SJSA1 (cell line): ENCODE results near the gene HSD17B1. TPM values are rescaled to one million over a fixed set of nuclear protein-coding genes. Genes with fewer than 3 reads are reported as not detected.
A peak's percentile ranks its signal among the peaks of the same experiment; 100 is the strongest.

Experiments
- DNase-seq, 2 experiments: peaks; one replicate each; pipeline ENCODE4 v3.0.0-alpha.2; 2015 to 2020; ENCODE audit warnings: low spot score in 2 of 2, low read depth in 1 of 2
- H3K27ac ChIP-seq: fragments of 250-450 bp; sonication (Bioruptor Pico); 2 replicates; pipeline ENCODE4 v1.5.1; 2020; ENCODE audit warnings: mild to moderate bottlenecking, moderate library complexity
- H3K27me3 ChIP-seq: fragments of 250-450 bp; sonication (Bioruptor Pico); replicated peaks from 2 replicates; pipeline ENCODE4 v1.5.1; 2020; ENCODE audit warnings: mild to moderate bottlenecking, moderate library complexity
- H3K36me3 ChIP-seq: fragments of 250-450 bp; sonication (Bioruptor Pico); 2 replicates; pipeline ENCODE4 v1.5.1; 2020; ENCODE audit warnings: mild to moderate bottlenecking
- H3K4me1 ChIP-seq: fragments of 250-450 bp; sonication (Bioruptor Pico); replicated peaks from 2 replicates; pipeline ENCODE4 v1.6.1; 2021; ENCODE audit warnings: mild to moderate bottlenecking
- H3K4me3 ChIP-seq: fragments of 250-450 bp; sonication (Bioruptor Pico); 2 replicates; pipeline ENCODE4 v1.5.1; 2020; ENCODE audit warnings: mild to moderate bottlenecking
- H3K9me3 ChIP-seq: fragments of 250-450 bp; sonication (Bioruptor Pico); replicated peaks from 2 replicates; pipeline ENCODE4 v1.5.1; 2020; ENCODE audit warnings: mild to moderate bottlenecking
- total RNA-seq: library from RNA; depleted of rRNA; stranded (reverse); fragments of >200 nt; shearing (Covaris generic); gene quantifications from 2 replicates; pipeline ENCODE4 v1.2.3, GENCODE V29; 2014

HSD17B1 gene
- total RNA-seq, 1 experiment from 2014 or later = 0.13 TPM

GRCh38 chr17:42561897-42562387 is 9.2 kb downstream of the HSD17B1 start, which contains the start of gene COASY:
COASY (plus strand) TSS chr17:42562148; CDS start chr17:42562623, 475 bp downstream.
- Histone ChIP-seq H3K4me3 (peak within 1 kb of the TSS; percentile 59), H3K9me3 (no peaks in the 10 kb centered on the region), H3K27me3 (no peaks in the 10 kb centered on the region), H3K27ac (peak within 1 kb of the TSS; percentile 48), H3K36me3 (peaks cover 41% of the 10 kb centered on the region), H3K4me1 (peaks cover 28% of the 10 kb centered on the region)
- DNase-seq = peak; percentile 89 to 97

- H3K27ac ChIP-seq = peak overlapping the region; percentile 48
- peaks cover 30% of the 10 kb centered on the region for H3K4me1 ChIP-seq
- peak overlapping the region; percentile 59 for H3K4me3 ChIP-seq
- peaks cover 48% of the 10 kb centered on the region for H3K36me3 ChIP-seq
- H3K9me3 ChIP-seq = no peaks in the 10 kb centered on the region
- DNase-seq = no peak
- H3K27me3 ChIP-seq = no peaks in the 10 kb centered on the region
Observed at GRCh38 chr17:42562388-42563142, 9.8 kb downstream of the HSD17B1 start.

GRCh38 chr17:42563143-42563509 is 10.4 kb downstream of the HSD17B1 start:
- DNase-seq = no peak

GRCh38 chr17:42563543-42563942 is 10.8 kb downstream of the HSD17B1 start:
- H3K36me3 ChIP-seq = peaks cover 55% of the 10 kb centered on the region
- no peaks in the 10 kb centered on the region for H3K9me3 ChIP-seq
- DNase-seq = no peak
- no peaks in the 10 kb centered on the region for H3K27me3 ChIP-seq
- peaks cover 35% of the 10 kb centered on the region for H3K4me1 ChIP-seq
- no peak overlapping the region for H3K27ac ChIP-seq
- H3K4me3 ChIP-seq = peak overlapping the region; percentile 59

More at GRCh38 chr17:42563143-42563509, 10.4 kb downstream of the HSD17B1 start:
- Histone ChIP-seq H3K4me3 (peak overlapping the region; percentile 59), H3K27me3 (no peaks in the 10 kb centered on the region), H3K4me1 (peaks cover 35% of the 10 kb centered on the region), H3K27ac (no peak overlapping the region; the same call in 1 of the 2 replicates), H3K36me3 (peaks cover 52% of the 10 kb centered on the region), H3K9me3 (no peaks in the 10 kb centered on the region)

- no peak for DNase-seq
- Histone ChIP-seq H3K27me3 (no peaks in the 10 kb centered on the region), H3K27ac (no peak overlapping the region), H3K9me3 (no peaks in the 10 kb centered on the region), H3K4me3 (no peak overlapping the region), H3K4me1 (peaks cover 35% of the 10 kb centered on the region), H3K36me3 (peaks cover 59% of the 10 kb centered on the region)
Observed at GRCh38 chr17:42563950-42564349, 11.2 kb downstream of the HSD17B1 start.

GRCh38 chr17:42564815-42565522 is 12.2 kb downstream of the HSD17B1 start:
- DNase-seq = no peak
- Histone ChIP-seq H3K36me3 (peaks cover 70% of the 10 kb centered on the region), H3K27me3 (no peaks in the 10 kb centered on the region), H3K4me3 (no peak overlapping the region), H3K4me1 (peaks cover 35% of the 10 kb centered on the region), H3K27ac (no peak overlapping the region), H3K9me3 (no peaks in the 10 kb centered on the region)

- DNase-seq = no peak
- no peak overlapping the region for H3K27ac ChIP-seq
- H3K9me3 ChIP-seq = no peaks in the 10 kb centered on the region
- H3K27me3 ChIP-seq = no peaks in the 10 kb centered on the region
- H3K36me3 ChIP-seq = peaks cover 77% of the 10 kb centered on the region
- H3K4me3 ChIP-seq = no peak overlapping the region
- peaks cover 35% of the 10 kb centered on the region for H3K4me1 ChIP-seq
Observed at GRCh38 chr17:42565523-42566214, 12.9 kb downstream of the HSD17B1 start.

GRCh38 chr17:42566215-42566882 is 13.6 kb downstream of the HSD17B1 start:
- peak overlapping the region; percentile 62 for H3K4me3 ChIP-seq
- no peaks in the 10 kb centered on the region for H3K27me3 ChIP-seq
- peak overlapping the region; percentile 55 for H3K27ac ChIP-seq
- H3K9me3 ChIP-seq = no peaks in the 10 kb centered on the region
- no peak for DNase-seq
- peaks cover 31% of the 10 kb centered on the region for H3K4me1 ChIP-seq
- peaks cover 83% of the 10 kb centered on the region for H3K36me3 ChIP-seq

- no peaks in the 10 kb centered on the region for H3K27me3 ChIP-seq
- peaks cover 90% of the 10 kb centered on the region for H3K36me3 ChIP-seq
- H3K27ac ChIP-seq = peak within 1 kb of the TSS; percentile 55
- peak; percentile 87 to 94 for DNase-seq
- H3K4me1 ChIP-seq = peaks cover 27% of the 10 kb centered on the region
- H3K9me3 ChIP-seq = no peaks in the 10 kb centered on the region
- H3K4me3 ChIP-seq = peak within 1 kb of the TSS; percentile 62
Observed at GRCh38 chr17:42566883-42567573, 14.3 kb downstream of the HSD17B1 start, which contains the start of gene MLX. MLX (plus strand) TSS chr17:42567100; CDS start chr17:42567125, 25 bp downstream.

GRCh38 chr17:42568341-42569111 is 15.8 kb downstream of the HSD17B1 start:
- DNase-seq = no peak
- no peak overlapping the region for H3K4me3 ChIP-seq
- H3K9me3 ChIP-seq = no peaks in the 10 kb centered on the region
- peaks cover 17% of the 10 kb centered on the region for H3K4me1 ChIP-seq
- peaks cover 97% of the 10 kb centered on the region for H3K36me3 ChIP-seq
- no peaks in the 10 kb centered on the region for H3K27me3 ChIP-seq
- H3K27ac ChIP-seq = no peak overlapping the region

GRCh38 chr17:42571435-42572225 is 18.9 kb downstream of the HSD17B1 start:
- Histone ChIP-seq H3K4me1 (peaks cover 13% of the 10 kb centered on the region), H3K9me3 (no peaks in the 10 kb centered on the region), H3K27me3 (no peaks in the 10 kb centered on the region), H3K36me3 (peaks cover 94% of the 10 kb centered on the region), H3K4me3 (no peak overlapping the region), H3K27ac (no peak overlapping the region)
- no peak for DNase-seq
